Lower leg skin (tissue), 4 donors: ENCODE results near the gene EML5. TPM values are rescaled to one million over a fixed set of nuclear protein-coding genes. Genes with fewer than 3 reads are reported as not detected.

Experiments
- DNase-seq, 2 donors: peaks; one replicate each; pipeline ENCODE4 v3.0.0-alpha.2; 2019; ENCODE audit warnings: low spot score in 2 of 2
- H3K4me3 ChIP-seq: fragments of 200-600 bp; sonication (generic); 2 replicates; pipeline ENCODE4 v1.5.1; 2017; ENCODE audit warnings: mild to moderate bottlenecking, low read depth; ENCODE audit not compliant: poor library complexity, severe bottlenecking
- CTCF ChIP-seq, 3 donors: fragments of 450-650 bp; IDR thresholded peaks; one replicate each; pipeline ENCODE4 v1.5.1; 2016; ENCODE audit warnings: antibody characterized with exemption in 3 of 3, mild to moderate bottlenecking in 3 of 3, moderate library complexity in 2 of 3
- POLR2A ChIP-seq, 2 donors: fragments of 450-650 bp; IDR thresholded peaks; one replicate each; pipeline ENCODE4 v1.6.1; 2016 to 2017; ENCODE audit warnings: antibody characterized with exemption in 2 of 2, mild to moderate bottlenecking in 1 of 2, moderate library complexity in 1 of 2
- WGBS, 2 donors: methylation state at CpG; one replicate each; pipeline ENCODE4 v1.1.5; 2018; 5-methylcytosine and 5-hydroxymethylcytosine counted together
- intact Hi-C: fragments of 100-400 bp; cut with DNase I; formaldehyde crosslinking; loops from one replicate; pipeline ENCODE4 v1.15.0; 2023; ENCODE audit warnings: low total_unique reads
- total RNA-seq, 4 donors: library from RNA; depleted of rRNA; stranded (reverse); fragments of >200 nt; gene quantifications; one replicate each; pipeline ENCODE4 v1.1.0, GENCODE V29; 2016

EML5 gene
- total RNA-seq, 4 donors from 2014 or later = 0.17 to 0.62 (median 0.56) TPM

GRCh38 chr14:88669346-88669745 lies 123.4 kb downstream of the EML5 start:
- DNase-seq = no peak
- H3K4me3 ChIP-seq = no peak overlapping the region
- WGBS, 2 donors = 72 to 84% methylated on average over 3 to 4 of the region's 4 CpGs
- intact Hi-C loops = loop anchor here (5.0 kb wide), 1 partner anchor 203 kb away; no protein-coding TSS in a partner anchor
- TF ChIP-seq POLR2A (IDR thresholded peaks at IDR 0.05) (no peak), CTCF (IDR thresholded peaks at IDR 0.05) (no peak)

GRCh38 chr14:88668448-88669116 lies 124.2 kb downstream of the EML5 start:
- H3K4me3 ChIP-seq = no peak overlapping the region
- 69 to 72% methylated on average over 3 of the region's 3 CpGs for WGBS, 2 donors
- intact Hi-C loops = loop anchor here (5.0 kb wide), 1 partner anchor 204 kb away; no protein-coding TSS in a partner anchor
- TF ChIP-seq CTCF (IDR thresholded peaks at IDR 0.05) (no peak), POLR2A (IDR thresholded peaks at IDR 0.05) (no peak)
- DNase-seq = no peak

GRCh38 chr14:88667555-88668273 lies 125.0 kb downstream of the EML5 start:
- intact Hi-C loops = loop anchor here (5.0 kb wide), 1 partner anchor 205 kb away; no protein-coding TSS in a partner anchor
- no peak overlapping the region for H3K4me3 ChIP-seq
- DNase-seq = peak in 1 of 2 donors; percentile 20
- no peak for TF ChIP-seq POLR2A (IDR thresholded peaks at IDR 0.05)
- TF ChIP-seq CTCF (IDR thresholded peaks at IDR 0.05) = no peak
- 32 to 40% methylated on average over 4 of the region's 4 CpGs for WGBS, 2 donors

- intact Hi-C loops = no loop called here
Observed at GRCh38 chr14:88660056-88660455, 132.7 kb downstream of the EML5 start.

GRCh38 chr14:88639221-88639620 lies 153.5 kb downstream of the EML5 start:
- no peak for DNase-seq
- intact Hi-C loops = no loop called here
- no peak overlapping the region for H3K4me3 ChIP-seq
- no peak for TF ChIP-seq POLR2A (IDR thresholded peaks at IDR 0.05)
- TF ChIP-seq CTCF (IDR thresholded peaks at IDR 0.05) = no peak
- 66 to 79% methylated on average over 1 of the region's 1 CpG for WGBS, 2 donors

More at GRCh38 chr14:88660056-88660455, 132.7 kb downstream of the EML5 start:
- WGBS, 2 donors = 77 to 82% methylated on average over 5 of the region's 5 CpGs
- TF ChIP-seq CTCF (IDR thresholded peaks at IDR 0.05) (no peak), POLR2A (IDR thresholded peaks at IDR 0.05) (no peak)
- no peak for DNase-seq
- no peak overlapping the region for H3K4me3 ChIP-seq
